HepG2 (cell line): ENCODE data around the gene MSMO1. TPM values are rescaled to one million over a fixed set of nuclear protein-coding genes. Genes with fewer than 3 reads are reported as not detected.

Experiments
- ELF4 ChIP-seq: sonication (generic); formaldehyde crosslinking; IDR thresholded peaks from 2 replicates; pipeline ENCODE4 v1.5.0; 2020; ENCODE audit warnings: missing genetic modification reagents, mild to moderate bottlenecking, moderate library complexity, borderline replicate concordance
- FLYWCH1 ChIP-seq: sonication (generic); formaldehyde crosslinking; IDR thresholded peaks from 2 replicates; pipeline ENCODE4 v1.8.1; 2023; ENCODE audit warnings: mild to moderate bottlenecking, missing genetic modification reagents
- GMEB2 ChIP-seq: IDR thresholded peaks from 2 replicates; pipeline ENCODE4 v1.6.1; 2016; ENCODE audit warnings: missing biosample characterization, missing genetic modification reagents, low read depth
- HDAC2 ChIP-seq: sonication (generic); formaldehyde crosslinking; IDR thresholded peaks from 2 replicates; pipeline ENCODE4 v1.4.0; 2020; ENCODE audit warnings: missing genetic modification reagents
- JUN ChIP-seq: sonication (generic); formaldehyde crosslinking; IDR thresholded peaks from 2 replicates; pipeline ENCODE4 v1.4.0; 2020; ENCODE audit warnings: mild to moderate bottlenecking, missing genetic modification reagents
- MED1 ChIP-seq: sonication (generic); formaldehyde crosslinking; IDR thresholded peaks from 2 replicates; pipeline ENCODE4 v1.4.0; 2020; ENCODE audit warnings: missing genetic modification reagents
- MEIS2 ChIP-seq: sonication (generic); formaldehyde crosslinking; IDR thresholded peaks from 2 replicates; pipeline ENCODE4 v1.9.0; 2021; ENCODE audit warnings: mild to moderate bottlenecking, missing genetic modification reagents
- MTA1 ChIP-seq: sonication (generic); formaldehyde crosslinking; IDR thresholded peaks from 2 replicates; pipeline ENCODE4 v1.4.0; 2020; ENCODE audit warnings: missing genetic modification reagents, mild to moderate bottlenecking, borderline replicate concordance
- SALL2 ChIP-seq: sonication (generic); formaldehyde crosslinking; IDR thresholded peaks from 2 replicates; pipeline ENCODE4 v1.8.1; 2023; ENCODE audit warnings: mild to moderate bottlenecking, missing genetic modification reagents, inconsistent platforms
- SP2 ChIP-seq: sonication (generic); formaldehyde crosslinking; IDR thresholded peaks from 2 replicates; pipeline ENCODE4 v1.5.1; 2020; ENCODE audit warnings: mild to moderate bottlenecking, missing genetic modification reagents
- THYN1 ChIP-seq: sonication (generic); formaldehyde crosslinking; IDR thresholded peaks from 2 replicates; pipeline ENCODE4 v1.8.1; 2023; ENCODE audit warnings: low read depth, mild to moderate bottlenecking, moderate library complexity, missing genetic modification reagents, borderline replicate concordance
- ZNF407 ChIP-seq: sonication (generic); formaldehyde crosslinking; IDR thresholded peaks from one replicate; pipeline ENCODE4 v1.5.1; 2020; ENCODE audit warnings: mild to moderate bottlenecking, missing genetic modification reagents; ENCODE audit errors: not compliant biosample characterization
- ZNF547 ChIP-seq: sonication (generic); formaldehyde crosslinking; IDR thresholded peaks from 2 replicates; pipeline ENCODE4 v1.5.1; 2020; ENCODE audit warnings: mild to moderate bottlenecking, missing genetic modification reagents
- ZNF800 ChIP-seq: sonication (generic); formaldehyde crosslinking; IDR thresholded peaks from 2 replicates; pipeline ENCODE4 v1.4.0; 2020; ENCODE audit warnings: missing genetic modification reagents
- polyA plus RNA-seq, 8 experiments: library from polyadenylated mRNA; depleted of rRNA in 3 of 8; stranded (reverse) in 7 of 8; unstranded in 1 of 8; fragments of >200 nt; fragmentation: Illumina TruSeq in 4 of 8; extraction: Trizol in 4 of 8; gene quantifications; 2 replicates each; pipeline versions ENCODE4 v1.2.1 to v1.2.3, GENCODE V29; 2011 to 2016; ENCODE audit warnings: low read depth in 4 of 8, missing spikeins in 1 of 8, mixed read lengths in 1 of 8; ENCODE audit not compliant: insufficient read depth in 1 of 8
- total RNA-seq, 5 experiments: library from RNA; depleted of rRNA; stranded (reverse); fragments of >200 nt; fragmentation: Illumina TruSeq; extraction: Trizol; gene quantifications; 2 replicates each; pipeline ENCODE4 v1.2.3, GENCODE V29; 2016; ENCODE audit warnings: low read depth in 1 of 5

MSMO1 gene
- total and polyA plus RNA-seq, 2 of the 13 experiments (the other 11 are each of a cell fraction or from before 2014, with no cell fraction given) = 98.1 to 216 TPM

- TF ChIP-seq ELF4 = no peak
- TF ChIP-seq FLYWCH1 = peak; percentile 78; the same call in 1 of the 2 replicates
- TF ChIP-seq ZNF407 = peak; percentile 45
- TF ChIP-seq SP2 (CRISPR knock-in tag) = peak; percentile 99
- peak; percentile 65; the same call in 1 of the 2 replicates for TF ChIP-seq ZNF547 (CRISPR knock-in tag)
- peak; percentile 91 for TF ChIP-seq SALL2
- no peak for TF ChIP-seq ZNF800 (CRISPR knock-in tag)
- TF ChIP-seq JUN (CRISPR knock-in tag) = peak; percentile 14; the same call in 1 of the 2 replicates
- TF ChIP-seq MEIS2 (CRISPR knock-in tag) = no peak; the same call in none of the 2 replicates
- TF ChIP-seq THYN1 (CRISPR knock-in tag) = no peak; the same call in 1 of the 2 replicates
- peak; percentile 89 for TF ChIP-seq MED1
- TF ChIP-seq GMEB2 = peak; percentile 87
- TF ChIP-seq HDAC2 (CRISPR knock-in tag) = peak; percentile 60
- TF ChIP-seq MTA1 (CRISPR knock-in tag) = peak; percentile 27; the same call in 1 of the 2 replicates
Measured at GRCh38 chr4:165327211-165328100, at the start of gene MSMO1 (continued).
